Stimulated activated CD8-positive, alpha-beta memory T cell treated with anti-CD3 and anti-CD28 coated beads, Interleukin-12 subunit alpha, Interleukin-12 subunit beta, amount 100 ng/mL, for 1 hour (primary cell): ENCODE results near the gene EEF1A2.

Experiments used
- DNase-seq: peaks from one replicate; pipeline ENCODE4 v3.0.0-alpha.2; 2020; ENCODE audit warnings: low read depth

Gene EEF1A2

DNA sequence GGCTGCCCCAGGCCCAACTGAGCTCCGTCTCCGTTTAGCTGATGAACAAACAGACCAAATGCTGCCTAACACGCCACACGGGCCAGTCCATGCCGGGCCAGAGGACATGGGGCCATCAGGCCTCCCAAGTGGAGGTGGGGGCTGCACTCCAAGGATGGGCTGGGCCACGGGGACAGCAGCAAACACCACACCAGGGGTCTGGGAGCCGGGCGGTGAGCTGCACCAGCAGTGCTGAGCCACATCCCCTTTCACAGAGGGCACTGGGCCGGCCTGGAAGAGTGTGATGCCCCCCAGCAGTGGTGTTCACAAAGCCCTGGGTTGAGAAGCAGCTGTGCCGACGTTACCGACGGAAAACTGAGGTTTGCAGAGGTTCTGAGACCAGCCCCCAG is 29.2 kb downstream of the EEF1A2 start:
- no peak for DNase-seq

DNA sequence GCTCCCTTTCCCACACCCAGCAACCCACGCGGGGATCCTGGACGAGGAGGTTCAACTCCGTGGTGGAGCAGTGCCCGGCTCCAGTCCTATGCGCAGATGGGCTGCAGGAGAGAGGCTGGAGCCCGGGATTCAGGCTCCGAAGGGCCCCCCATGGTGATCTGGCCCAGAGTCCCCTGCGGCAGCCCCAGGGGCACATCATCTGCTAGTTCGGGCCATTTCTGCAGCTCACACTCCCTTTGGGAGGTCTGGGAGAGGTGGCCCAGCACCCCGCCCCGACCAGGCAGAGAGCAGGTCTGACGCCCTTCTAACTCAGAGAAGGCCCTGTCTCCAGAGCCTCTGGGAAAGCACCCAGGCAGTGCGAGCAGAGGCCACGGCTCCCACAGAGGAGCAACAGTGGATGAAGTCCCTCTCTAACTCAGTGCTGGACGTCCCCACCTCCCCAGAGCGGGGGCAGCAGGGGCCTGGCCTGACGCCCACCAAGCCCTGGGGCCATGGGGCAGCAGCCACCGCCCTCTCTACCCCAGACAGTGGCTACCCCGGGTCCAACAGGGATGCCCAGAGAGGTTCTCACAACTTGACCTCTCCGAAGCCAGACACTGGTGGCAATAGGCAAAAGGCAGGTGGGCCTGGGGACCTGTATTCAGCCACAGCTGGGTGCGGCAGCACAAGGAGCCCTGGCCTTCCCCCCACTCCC is 29.7 kb downstream of the EEF1A2 start:
- DNase-seq, result no peak

DNA sequence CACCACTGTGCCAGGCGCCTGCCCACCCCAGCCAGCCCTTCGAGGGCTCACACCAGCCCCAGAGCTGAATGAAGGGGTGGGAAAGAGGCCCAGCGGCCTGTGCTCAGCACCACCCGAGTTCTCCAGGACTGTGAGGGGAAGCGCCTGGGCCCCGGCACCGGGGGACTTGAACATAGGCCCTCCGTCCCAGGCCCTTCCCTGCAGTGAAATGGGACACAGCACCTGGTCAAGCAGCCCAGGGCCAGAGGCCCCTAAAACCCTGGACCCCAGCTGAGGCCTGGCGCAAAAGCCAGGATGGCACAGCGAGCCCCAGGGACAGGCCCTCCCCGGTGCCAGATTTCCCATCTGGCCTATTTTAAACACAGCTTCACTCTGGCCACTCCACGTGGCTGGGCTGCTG is 30.5 kb downstream of the EEF1A2 start:
- no peak for DNase-seq

DNA sequence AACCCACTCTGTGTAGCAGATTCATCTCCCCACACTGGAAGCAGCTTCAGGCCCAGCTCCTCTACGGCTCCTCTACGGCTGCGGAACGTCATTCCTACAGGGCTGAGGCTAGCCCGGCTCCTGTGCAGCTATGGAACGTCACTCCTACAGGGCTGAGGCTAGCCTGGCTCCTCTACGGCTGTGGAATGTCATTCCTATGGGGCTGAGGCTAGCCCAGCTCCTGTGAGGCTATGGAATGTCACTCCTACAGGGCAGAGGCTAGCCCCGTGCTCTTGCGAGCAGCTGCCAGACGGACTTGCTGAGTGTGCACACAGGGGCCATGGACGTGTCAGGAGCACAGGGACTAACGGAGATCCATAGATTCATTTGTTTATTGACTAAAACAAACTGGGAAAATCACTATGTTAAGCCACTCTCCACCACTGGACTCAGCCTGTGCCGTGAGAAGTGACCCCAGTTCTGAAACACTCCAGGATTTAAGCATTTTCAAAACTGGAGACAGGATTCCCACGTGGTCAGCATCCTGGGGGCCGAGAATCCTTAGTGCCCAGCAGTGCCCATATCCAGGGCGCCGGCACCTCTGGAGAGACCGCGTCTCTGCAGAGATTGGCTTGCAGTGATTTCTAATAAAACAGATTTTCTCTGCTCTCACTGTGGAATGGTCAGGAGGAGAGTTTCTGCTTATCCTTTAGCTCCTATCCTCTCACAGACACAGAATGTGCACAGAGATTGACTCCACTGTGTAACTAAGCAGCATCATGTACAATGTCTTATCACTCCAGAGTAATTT is 31.4 kb downstream of the EEF1A2 start:
- DNase-seq, result no peak

DNA sequence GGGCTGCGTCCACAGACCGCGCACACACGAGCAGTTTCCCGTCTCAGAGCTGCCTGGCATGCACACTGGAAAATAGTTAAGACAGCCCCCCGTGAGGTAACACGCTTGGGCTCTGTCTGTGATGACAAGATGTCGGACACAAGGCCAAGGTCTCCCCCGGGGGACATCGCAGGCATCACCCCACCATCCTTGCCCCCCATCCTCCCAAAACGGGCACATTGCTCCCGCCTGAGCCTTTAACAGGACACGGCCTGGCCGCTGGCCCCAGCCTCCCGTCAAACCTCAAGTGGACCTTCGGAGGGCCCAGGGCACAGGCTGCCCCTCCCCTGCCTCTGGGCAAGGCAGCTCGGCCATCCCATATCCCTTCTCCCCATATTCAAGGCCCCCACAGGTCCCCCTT is 32.0 kb downstream of the EEF1A2 start:
- DNase-seq, result no peak

DNA sequence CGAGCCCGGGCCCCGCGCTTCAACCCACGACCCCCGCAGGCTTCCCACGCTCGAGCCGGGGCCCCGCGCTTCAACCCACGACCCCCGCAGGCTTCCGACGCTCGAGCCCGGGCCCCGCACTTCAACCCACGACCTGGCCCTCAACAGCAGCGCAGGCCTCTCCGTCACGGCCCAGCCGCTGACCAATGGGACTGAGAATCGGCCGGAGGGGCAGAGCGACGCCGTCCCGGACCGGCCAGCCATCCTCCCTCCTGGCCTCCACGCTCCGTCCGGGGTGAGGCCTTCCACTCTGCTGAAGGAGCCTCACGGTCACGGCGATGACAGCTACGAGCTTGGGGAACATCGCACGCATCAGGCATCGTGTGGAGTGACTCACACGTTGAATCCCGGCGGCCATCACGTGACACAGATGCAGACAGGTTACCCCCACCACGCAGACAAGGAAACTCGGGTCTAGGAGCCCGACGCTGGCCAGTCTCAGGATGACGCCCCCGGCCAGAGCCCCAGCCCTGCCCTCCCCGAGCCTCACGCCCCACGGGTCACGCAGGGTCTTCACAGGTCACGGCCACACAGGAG is 32.5 kb downstream of the EEF1A2 start:
- DNase-seq, result no peak

DNA sequence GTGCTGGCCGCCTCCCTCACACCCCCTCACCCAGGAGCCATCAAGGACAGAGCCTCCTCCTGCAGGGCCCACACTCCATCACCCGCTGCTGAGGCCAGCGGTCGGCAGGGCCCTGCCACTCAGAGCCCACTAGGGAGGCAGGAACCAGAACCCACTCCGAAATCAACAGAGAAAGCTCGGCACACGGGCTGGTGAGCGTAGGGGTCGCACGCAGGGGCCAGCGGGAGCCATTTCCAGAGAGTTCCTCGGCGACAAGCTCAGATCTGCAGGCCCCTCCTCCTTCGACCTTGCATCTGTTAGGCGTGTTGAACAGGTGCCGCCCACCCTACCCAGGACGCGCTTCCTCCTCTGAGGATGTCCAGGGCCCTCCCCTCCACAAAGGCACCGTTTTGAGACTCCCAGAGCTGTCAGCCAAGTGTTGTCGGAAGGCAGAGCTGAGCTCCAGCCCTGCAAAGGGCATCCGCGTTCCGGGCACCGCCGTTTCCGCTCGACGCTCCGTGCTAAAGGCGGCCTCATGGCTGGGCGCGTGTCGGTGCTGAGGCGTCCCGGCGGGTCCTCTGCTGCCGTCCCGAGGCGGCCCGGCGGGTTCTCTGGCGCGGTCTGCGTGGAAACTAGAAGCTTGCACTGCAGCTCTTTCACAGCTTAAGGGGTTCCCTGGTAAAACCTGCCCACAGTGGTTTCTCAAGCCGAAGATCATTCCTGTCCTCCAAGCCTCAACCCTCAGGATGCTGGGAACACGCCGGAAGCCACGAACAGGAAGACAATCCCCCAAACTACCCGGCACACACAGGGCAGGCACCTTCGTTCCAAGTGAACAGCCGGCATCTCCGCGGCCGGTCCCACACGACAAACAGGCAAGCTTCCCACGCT is 33.3 kb downstream of the EEF1A2 start:
- no peak for DNase-seq

DNA sequence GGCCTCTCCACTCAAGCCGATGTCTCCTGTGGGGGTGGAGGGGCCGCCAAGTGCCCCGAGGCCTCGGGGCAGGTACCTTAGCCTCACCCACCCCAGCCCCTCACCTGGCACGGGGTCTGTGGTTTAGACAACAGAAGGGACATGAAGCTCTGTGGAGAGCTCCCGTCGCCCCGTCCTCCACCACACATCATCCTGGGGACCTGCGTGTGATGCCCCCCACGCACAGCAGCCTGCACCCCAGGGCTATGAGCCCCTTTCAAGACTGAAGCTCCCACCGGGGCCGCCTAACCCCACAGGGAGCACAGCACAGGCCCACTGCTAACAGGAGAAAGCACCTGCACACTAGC is 34.6 kb downstream of the EEF1A2 start:
- no peak for DNase-seq

DNA sequence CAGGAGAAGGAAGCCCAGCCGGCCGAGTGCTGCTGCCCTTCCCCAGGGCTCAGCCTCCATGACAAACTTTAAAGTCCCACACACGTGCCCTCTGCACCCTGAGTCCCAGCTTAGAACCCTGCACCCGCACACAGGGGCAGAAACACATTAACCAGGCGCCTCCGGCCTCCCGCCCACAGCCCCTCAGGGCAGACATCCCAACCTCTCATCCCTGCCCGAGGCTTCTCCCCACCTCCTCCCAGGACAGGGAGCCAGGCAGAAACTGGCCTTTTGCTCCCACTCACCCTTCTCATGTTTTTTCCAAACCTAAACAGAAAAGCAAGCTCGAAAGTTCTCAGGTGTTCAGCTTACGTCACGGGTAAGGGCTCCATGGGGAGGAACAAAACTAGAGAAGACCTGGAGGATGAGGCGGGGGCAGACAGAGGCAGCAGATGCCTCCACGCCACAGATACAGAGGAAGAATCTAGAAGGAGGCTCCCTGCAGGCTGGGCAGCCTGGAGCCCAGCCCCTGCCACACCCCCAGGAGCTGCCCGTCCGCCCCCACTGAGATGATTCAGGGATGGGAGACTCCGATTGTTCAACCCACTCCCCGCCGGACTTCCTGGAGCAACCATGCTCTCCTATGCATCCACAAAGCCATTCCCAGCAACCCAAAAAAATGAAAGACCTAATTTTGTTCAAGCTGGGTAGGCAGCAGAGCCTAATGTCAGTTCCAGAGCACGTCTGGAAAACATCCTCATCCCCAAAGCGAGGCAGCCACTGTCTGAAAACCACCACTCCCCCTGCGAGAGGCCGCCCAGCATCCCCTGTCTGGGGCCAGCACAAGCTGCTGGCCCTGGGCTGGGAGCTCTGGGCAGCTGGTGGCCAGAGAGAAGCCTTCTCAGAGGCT is 35.2 kb downstream of the EEF1A2 start:
- DNase-seq, result no peak

DNA sequence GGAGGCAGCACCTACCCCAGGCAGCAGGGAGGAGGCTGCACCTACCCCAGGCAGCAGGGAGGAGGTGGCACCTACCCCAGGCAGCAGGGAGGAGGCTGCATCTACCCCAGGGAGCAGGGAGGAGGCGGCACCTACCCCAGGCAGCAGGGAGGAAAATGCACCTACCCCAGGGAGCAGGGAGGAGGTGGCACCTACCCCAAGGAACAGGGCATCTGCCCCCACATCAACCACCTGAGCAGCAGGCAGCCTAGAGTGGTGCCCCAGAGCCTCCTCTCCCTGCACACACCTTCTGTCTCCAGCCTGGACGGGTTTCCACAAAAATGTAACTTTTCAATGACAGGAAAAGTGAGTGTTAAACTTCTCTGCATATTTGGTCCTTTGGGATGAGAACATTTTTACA is 36.6 kb downstream of the EEF1A2 start:
- no peak for DNase-seq

DNA sequence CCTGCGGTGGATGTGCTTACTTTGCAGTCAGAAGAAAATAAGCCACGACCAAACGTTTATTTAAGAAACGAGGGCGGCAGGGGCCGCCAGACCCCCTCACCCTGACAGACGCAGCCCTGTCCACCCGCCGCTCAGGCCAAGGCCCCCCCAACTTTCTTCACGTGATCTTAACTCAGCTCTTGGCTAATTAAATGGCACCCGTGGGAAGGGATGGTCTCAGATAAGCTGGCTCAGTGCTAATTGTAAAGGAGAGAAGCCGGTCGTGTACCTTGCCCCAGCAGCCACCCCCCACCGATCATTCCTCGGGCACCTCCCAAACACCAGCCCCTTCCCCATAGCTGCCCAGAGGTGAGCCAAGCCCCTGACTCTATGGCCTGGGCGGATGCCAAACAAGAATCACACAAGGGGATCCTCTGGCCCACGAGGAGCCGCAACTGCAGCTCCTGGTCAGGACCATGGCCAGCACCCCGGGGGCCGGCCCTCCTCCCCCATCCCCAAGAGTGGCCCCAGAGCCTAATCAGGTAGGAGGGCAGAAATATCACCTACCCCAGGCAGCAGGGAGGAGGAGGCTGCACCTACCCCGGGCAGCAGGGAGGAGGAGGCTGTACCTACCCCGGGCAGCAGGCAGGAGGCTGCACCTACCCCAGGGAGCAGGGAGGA is 37.6 kb downstream of the EEF1A2 start:
- no peak for DNase-seq

DNA sequence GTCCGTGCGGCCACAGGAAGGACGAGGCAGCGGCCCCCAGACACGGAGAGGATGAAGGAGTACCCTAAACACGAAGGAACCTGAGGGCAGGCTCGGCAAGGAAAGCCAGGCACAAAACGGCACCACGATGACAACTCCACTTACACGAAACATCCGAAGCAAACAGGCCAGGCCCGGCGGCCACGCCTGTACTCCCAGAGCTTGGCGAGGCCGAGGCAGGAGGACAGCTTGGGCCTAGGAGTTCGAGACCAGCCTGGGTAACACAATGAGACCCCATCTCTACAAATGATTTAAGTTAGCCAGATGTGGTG is 39.9 kb downstream of the EEF1A2 start:
- DNase-seq, result no peak

DNA sequence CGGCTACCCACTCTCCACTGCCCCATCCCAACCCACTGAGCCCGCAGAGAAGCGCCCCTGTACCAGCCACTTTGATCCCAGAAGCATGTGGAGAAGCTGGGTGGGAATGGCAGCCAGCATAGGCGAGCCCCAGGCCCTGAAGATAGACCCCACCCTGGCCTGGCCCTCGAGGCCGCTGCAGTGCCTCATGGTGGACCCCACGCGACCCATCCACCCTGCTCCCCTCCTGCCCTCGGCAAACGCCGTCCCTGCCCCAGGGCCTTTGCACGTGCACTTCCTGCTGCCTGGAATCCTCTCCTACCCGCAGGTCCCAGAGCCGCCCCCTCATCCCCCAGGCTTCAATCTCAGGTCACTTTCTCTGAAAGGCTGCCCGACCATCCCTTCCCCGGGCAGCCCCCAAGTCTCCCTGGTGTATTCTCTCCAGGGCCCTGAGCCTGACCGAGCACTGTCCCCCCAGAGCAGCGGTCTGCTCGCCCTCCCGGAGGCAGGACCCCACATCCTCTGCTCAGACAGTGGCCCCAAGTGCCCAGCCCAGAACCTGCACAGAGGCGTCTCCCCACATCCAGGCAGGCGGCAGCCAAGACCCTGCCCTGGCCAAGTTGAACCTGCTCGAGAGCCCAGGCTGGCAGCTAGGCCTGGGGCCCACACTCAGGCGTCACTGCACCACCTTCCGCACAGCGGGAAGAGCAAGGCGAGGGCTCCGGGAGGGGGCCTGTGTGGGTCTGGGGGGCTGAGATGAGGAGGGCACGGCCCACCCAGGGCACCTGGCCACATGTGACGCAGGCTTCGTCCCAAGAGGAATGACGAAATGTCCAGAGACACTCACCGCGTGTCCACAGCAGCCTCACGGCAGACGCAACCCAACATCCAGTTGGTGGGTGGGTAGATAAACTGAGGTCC is 40.5 kb downstream of the EEF1A2 start:
- DNase-seq, result no peak

DNA sequence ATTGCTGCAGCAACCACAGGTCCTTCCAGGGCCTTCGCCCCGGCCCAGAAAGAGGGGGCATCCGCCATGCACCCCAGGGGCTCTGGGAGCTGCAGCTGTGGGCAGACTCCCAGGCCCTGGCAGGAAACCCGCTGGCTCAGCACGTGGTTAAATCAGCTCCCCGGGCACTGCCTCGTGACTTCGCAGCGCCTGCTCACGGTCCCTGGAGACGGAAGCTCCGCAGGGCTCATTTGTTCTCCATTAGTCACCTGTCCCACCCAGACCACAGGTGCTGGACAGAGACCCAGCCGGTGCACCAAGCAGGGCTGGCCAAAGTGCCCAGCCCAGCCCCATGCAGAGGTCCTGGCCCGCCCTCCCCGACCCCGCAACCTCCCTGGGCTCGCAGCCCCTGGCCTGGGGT is 41.1 kb downstream of the EEF1A2 start:
- DNase-seq, result no peak

DNA sequence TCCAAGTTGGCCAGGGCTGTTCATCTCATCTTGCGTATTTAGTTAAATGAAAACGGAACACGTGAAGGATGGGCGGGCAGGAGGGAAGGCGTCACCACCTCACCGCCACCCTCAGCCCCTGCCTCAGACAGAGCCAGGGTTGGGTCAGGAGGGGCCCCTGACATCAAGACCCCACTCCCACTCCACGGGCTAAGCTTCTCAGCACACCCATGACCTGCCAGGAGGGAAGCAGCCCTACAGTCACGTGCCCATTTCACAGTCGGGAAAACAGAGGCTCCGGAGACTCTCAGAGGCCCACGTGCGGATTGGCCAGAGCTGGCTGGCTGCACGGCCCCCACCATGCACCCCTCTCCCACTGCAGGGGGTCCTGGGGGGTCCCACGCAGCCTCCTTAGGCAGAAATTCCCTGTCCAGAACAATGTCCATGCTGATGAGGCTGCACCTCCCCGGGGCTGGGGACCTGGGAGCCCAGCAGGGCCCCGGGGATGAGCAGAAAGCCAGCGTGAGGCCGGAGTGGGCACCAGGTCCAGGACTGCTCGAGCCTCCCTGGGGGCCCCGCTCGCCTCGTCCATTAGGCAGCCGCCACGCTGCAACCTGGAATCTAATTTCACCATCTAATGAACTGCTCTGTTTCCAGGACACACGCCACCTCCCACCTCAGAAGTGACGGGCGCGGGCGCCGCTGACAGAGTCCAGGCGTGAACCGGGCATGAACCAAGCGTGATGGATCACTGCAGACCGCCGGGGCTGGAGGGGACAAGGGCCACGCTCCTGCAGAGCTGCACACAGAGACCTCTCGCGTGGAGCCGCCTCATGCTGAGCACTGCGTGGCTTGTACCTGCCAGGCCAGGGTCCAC is 42.2 kb downstream of the EEF1A2 start:
- no peak for DNase-seq

DNA sequence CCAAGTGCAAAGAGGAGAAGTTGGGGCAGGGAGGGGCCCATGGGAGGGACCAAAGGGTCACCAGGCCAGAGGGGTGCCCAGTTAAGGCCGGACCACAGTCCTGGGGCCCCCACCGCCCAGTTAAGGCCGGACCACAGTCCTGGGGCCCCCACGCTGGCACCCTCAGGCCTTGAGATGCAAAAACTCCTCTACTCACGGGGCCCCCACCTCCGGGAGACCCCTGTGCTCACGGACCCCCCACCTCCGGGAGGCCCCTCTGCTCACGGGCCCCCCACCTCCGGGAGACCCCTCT is 43.4 kb downstream of the EEF1A2 start:
- DNase-seq, result no peak

DNA sequence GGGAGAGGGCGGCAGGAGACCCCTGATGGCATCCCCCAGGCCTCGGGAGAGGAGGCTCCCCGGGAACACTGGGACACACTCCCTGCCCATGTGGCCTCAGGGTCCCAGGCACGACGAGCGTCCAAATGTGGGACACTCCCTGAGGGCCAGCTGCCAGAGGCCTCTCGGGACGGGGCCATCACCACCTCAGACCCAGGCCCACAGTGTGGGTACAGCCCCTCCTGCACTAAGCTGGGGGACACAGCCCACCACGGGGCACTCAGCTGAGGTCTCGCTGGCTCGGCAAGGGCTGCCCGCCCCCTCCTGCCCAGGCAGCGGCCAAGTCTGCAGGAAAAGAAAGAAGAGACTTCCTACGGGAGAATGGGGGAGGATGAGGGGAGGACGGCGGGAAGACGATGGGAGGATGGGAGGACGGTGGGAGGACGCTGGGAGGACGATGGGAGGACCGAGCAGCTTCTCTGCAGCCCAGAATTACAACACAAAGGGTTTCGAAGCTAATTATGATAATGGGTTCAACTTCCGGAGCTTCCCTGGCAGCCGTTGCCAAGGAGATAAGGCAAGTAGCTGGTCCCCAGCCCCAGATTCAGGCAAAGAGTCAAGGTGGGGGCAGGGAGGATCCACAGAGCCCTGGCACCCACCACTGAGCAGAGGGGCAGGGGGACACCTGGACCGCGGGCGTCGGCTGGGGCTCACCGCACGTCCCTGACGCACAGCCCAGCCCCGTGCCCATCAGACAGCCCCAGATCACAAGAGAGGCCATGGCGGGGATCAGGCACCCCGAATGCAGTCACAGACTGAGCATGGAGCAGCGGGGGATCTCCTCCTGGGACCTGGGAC is 43.9 kb downstream of the EEF1A2 start:
- DNase-seq, result no peak

DNA sequence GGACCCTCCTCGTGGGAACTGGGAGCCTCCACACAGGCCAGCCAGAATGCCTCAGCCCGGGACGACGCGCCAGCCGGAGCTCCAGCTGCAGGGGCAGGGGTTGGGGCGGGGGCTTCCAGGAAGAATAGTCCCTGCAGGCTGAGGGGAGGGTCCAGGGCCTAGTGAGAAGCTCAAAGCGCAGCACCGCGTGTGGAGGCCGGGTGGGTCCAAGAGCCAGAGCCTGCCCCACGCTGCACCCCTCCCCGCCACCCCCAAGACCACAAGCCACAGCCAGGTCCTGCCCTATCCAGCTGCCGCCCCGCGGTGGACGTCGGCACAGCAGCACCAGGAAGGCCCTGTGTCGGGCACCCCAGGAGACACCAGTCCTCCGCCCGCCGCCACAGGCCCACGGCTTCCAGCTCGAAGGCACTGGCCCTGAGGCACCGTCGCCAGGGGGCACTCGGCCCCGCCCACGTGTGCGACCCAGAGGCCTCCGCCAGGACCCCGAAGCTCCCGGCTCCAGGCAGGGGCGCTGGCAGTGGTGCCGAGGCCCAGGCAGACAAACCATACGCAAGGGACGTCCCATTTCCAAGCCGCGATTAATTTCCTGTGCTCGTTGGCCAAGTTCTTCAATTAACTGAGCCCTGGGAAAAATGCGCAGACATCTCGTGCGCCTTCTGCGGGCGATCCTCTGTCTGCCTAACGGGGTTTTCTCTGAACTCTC is 45.9 kb downstream of the EEF1A2 start:
- no peak for DNase-seq
